Measurements from ENCODE around the gene STX8. TPM values are rescaled to one million over a fixed set of nuclear protein-coding genes. Genes with fewer than 3 reads are reported as not detected.
"Not testable (repeated sequence)": the region's sequence is repeated elsewhere in the genome, so short reads cannot be mapped to it uniquely, and the experiment has no call there.

Gene STX8
- total RNA-seq, 1 experiment from 2014 or later, result 50.3 TPM

- DNase-seq (ENCODE audit: low read depth, low spot score); ATAC-seq; H3K27ac ChIP-seq (ENCODE audit: low read length); intact Hi-C loops (cut with micrococcal nuclease; ENCODE audit: unreplicated experiment); H3K36me3 ChIP-seq (ENCODE audit: control insufficient read depth, insufficient read depth, low read length); H3K4me1 ChIP-seq (ENCODE audit: control insufficient read depth, insufficient read depth, low read length); in situ Hi-C loops (cut with HindIII; ENCODE audit: low pct_unique_long_range_greater_than_20kb, low sequenced_read_pairs); H3K27me3 ChIP-seq (ENCODE audit: control insufficient read depth, insufficient read depth, low read length); CTCF ChIA-PET; BruUV-seq (replicated peaks); H3K4me3 ChIP-seq (ENCODE audit: low read depth in 2 of 2, low read length in 2 of 2); POLR2A ChIA-PET: not testable (repeated sequence)
- H3K9me3 ChIP-seq (ENCODE audit: control insufficient read depth, insufficient read depth, low read depth, low read length), result peaks cover 15% of the 10 kb centered on the region; the same call in 1 of the 2 replicates
Measured at GRCh38 chr17:9339482-9339881, 236.1 kb downstream of the STX8 start.

- in situ Hi-C loops (cut with HindIII; ENCODE audit: low pct_unique_long_range_greater_than_20kb, low sequenced_read_pairs), result no loop called here
Measured at GRCh38 chr17:9336817-9337216, 238.8 kb downstream of the STX8 start.

GRCh38 chr17:9334536-9335446 lies 240.8 kb downstream of the STX8 start:
- BruUV-seq (replicated peaks), result no TSS peak
- no peak for DNase-seq (ENCODE audit: low read depth, low spot score)
- no peak for ATAC-seq
- peaks cover 15% of the 10 kb centered on the region; the same call in 1 of the 2 replicates for H3K9me3 ChIP-seq (ENCODE audit: control insufficient read depth, insufficient read depth, low read depth, low read length)
- H3K27ac ChIP-seq (ENCODE audit: low read length), result no peak overlapping the region
- H3K4me3 ChIP-seq (ENCODE audit: low read depth in 2 of 2, low read length in 2 of 2), result no peak overlapping the region
- ChIA-PET CTCF (no interaction called here), POLR2A (no interaction called here)
- in situ Hi-C loops (cut with HindIII; ENCODE audit: low pct_unique_long_range_greater_than_20kb, low sequenced_read_pairs) (no loop called here), intact Hi-C loops (cut with micrococcal nuclease; ENCODE audit: unreplicated experiment) (no loop called here)
- H3K27me3 ChIP-seq (ENCODE audit: control insufficient read depth, insufficient read depth, low read length), result no peaks in the 10 kb centered on the region
- no peaks in the 10 kb centered on the region for H3K36me3 ChIP-seq (ENCODE audit: control insufficient read depth, insufficient read depth, low read length)
- H3K4me1 ChIP-seq (ENCODE audit: control insufficient read depth, insufficient read depth, low read length), result no peaks in the 10 kb centered on the region
- TF ChIP-seq TCF7L2 (IDR thresholded peaks at IDR 0.05; ENCODE audit: low read depth, low read length) (no peak), REST (IDR thresholded peaks at IDR 0.05; ENCODE audit: insufficient read depth in 1 of 2, low read depth in 2 of 2, low read length in 1 of 2) (no peak), POLR2AphosphoS5 (IDR thresholded peaks at IDR 0.05; ENCODE audit: low read depth, low read length) (no peak), SIN3A (IDR thresholded peaks at IDR 0.05; ENCODE audit: borderline replicate concordance, insufficient read depth, low read depth, low read length) (no peak)
- TF ChIP-seq, protein P1, sequence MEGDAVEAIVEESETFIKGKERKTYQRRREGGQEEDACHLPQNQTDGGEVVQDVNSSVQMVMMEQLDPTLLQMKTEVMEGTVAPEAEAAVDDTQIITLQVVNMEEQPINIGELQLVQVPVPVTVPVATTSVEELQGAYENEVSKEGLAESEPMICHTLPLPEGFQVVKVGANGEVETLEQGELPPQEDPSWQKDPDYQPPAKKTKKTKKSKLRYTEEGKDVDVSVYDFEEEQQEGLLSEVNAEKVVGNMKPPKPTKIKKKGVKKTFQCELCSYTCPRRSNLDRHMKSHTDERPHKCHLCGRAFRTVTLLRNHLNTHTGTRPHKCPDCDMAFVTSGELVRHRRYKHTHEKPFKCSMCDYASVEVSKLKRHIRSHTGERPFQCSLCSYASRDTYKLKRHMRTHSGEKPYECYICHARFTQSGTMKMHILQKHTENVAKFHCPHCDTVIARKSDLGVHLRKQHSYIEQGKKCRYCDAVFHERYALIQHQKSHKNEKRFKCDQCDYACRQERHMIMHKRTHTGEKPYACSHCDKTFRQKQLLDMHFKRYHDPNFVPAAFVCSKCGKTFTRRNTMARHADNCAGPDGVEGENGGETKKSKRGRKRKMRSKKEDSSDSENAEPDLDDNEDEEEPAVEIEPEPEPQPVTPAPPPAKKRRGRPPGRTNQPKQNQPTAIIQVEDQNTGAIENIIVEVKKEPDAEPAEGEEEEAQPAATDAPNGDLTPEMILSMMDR (IDR thresholded peaks at IDR 0.05), result no peak

More at GRCh38 chr17:9336817-9337216, 238.8 kb downstream of the STX8 start:
- no peak for DNase-seq (ENCODE audit: low read depth, low spot score)
- Histone ChIP-seq H3K36me3 (ENCODE audit: control insufficient read depth, insufficient read depth, low read length) (no peaks in the 10 kb centered on the region), H3K4me3 (ENCODE audit: low read depth in 2 of 2, low read length in 2 of 2) (no peak overlapping the region), H3K4me1 (ENCODE audit: control insufficient read depth, insufficient read depth, low read length) (no peaks in the 10 kb centered on the region), H3K27me3 (ENCODE audit: control insufficient read depth, insufficient read depth, low read length) (no peaks in the 10 kb centered on the region), H3K27ac (ENCODE audit: low read length) (no peak overlapping the region), H3K9me3 (ENCODE audit: control insufficient read depth, insufficient read depth, low read depth, low read length) (peaks cover 15% of the 10 kb centered on the region; the same call in 1 of the 2 replicates)
- ATAC-seq, result no peak
- POLR2A ChIA-PET, result no interaction called here
- TF ChIP-seq TCF7L2 (IDR thresholded peaks at IDR 0.05; ENCODE audit: low read depth, low read length) (no peak), SIN3A (IDR thresholded peaks at IDR 0.05; ENCODE audit: borderline replicate concordance, insufficient read depth, low read depth, low read length) (no peak), REST (IDR thresholded peaks at IDR 0.05; ENCODE audit: insufficient read depth in 1 of 2, low read depth in 2 of 2, low read length in 1 of 2) (no peak)
- BruUV-seq (replicated peaks), result no TSS peak
- intact Hi-C loops (cut with micrococcal nuclease; ENCODE audit: unreplicated experiment), result no loop called here
- CTCF ChIA-PET, result no interaction called here
